Central memory CD8-positive, alpha-beta T cell (primary cell): Measurements from ENCODE around the gene SPIRE1.

Experiments used
- ATAC-seq: fragments of 150-1000 bp; cut with Tn5 transposase; replicated peaks from 2 replicates; pipeline ENCODE4 v1.10.0; 2022; ENCODE audit warnings: mild to moderate bottlenecking, moderate FRiP score, moderate number of reproducible peaks; ENCODE audit not compliant: poor library complexity, severe bottlenecking; ENCODE audit errors: extremely low read depth
- DNase-seq, 2 donors: peaks; one replicate each; pipeline ENCODE4 v3.0.0; 2021; ENCODE audit warnings: low spot score in 2 of 2
- H3K27ac Mint-ChIP-seq: one replicate; pipeline ENCODE4 v1.8.0; 2022; ENCODE audit warnings: low read depth, mild to moderate bottlenecking, moderate library complexity, mixed read lengths
- H3K27me3 Mint-ChIP-seq: one replicate; pipeline ENCODE4 v1.8.0; 2022; ENCODE audit warnings: mixed read lengths
- H3K36me3 Mint-ChIP-seq: one replicate; pipeline ENCODE4 v1.8.0; 2022; ENCODE audit warnings: mild to moderate bottlenecking, moderate library complexity, mixed read lengths; ENCODE audit not compliant: insufficient read depth
- H3K4me1 Mint-ChIP-seq: one replicate; pipeline ENCODE4 v1.8.0; 2022; ENCODE audit warnings: mixed read lengths
- H3K4me3 Mint-ChIP-seq: one replicate; pipeline ENCODE4 v1.8.0; 2022; ENCODE audit warnings: mild to moderate bottlenecking, moderate library complexity, mixed read lengths
- H3K9me3 Mint-ChIP-seq: one replicate; pipeline ENCODE4 v1.8.0; 2022; ENCODE audit warnings: mixed read lengths

Gene SPIRE1

DNA sequence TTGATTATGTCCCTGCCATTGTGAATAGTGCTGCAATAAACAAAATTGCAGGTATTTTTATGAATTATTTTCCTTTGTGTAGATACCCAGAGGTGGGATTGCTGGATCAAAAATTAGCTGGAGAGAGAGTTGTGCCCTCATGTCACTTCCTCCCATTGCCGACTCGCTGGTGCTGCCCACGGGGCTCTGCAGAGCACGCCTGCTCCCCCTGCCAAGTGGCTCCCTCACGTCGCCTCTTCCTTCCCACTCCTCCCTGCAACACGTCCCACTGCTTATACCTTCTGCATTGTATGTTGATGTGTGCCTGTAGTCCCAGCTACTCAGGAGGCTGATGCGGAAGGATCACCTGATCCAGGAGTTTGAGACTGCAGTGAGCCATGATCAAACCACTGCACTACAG lies 222.0 kb downstream of the SPIRE1 start:
- Mint-ChIP-seq H3K27me3 (no peaks in the 10 kb centered on the region), H3K27ac (no peak overlapping the region), H3K4me1 (no peaks in the 10 kb centered on the region), H3K9me3 (no peaks in the 10 kb centered on the region), H3K36me3 (no peaks in the 10 kb centered on the region), H3K4me3 (no peak overlapping the region)
- DNase-seq = no peak
- no peak for ATAC-seq

DNA sequence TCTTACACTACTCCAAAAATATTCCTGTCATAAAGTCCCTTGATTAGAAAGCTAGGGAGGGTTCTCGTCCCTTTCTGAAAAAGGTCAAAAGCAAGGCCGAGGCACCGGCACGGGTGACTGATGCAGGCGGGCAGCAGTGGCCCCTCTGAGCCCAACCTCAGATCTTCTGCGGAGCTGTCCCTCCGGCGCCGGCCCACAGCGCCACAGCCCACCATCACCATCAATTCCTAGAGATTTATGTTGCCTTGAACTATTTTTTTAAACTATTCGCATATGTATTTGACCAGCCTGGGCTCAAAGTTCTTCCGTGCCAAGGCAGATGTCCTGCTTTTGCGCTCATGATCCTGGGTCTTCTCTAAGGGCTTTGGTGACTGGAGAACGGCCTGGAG lies 223.4 kb downstream of the SPIRE1 start:
- H3K9me3 Mint-ChIP-seq = no peaks in the 10 kb centered on the region
- H3K27ac Mint-ChIP-seq = no peak overlapping the region
- H3K4me1 Mint-ChIP-seq = no peaks in the 10 kb centered on the region
- H3K36me3 Mint-ChIP-seq = no peaks in the 10 kb centered on the region
- ATAC-seq (no peak), DNase-seq (no peak)
- no peak overlapping the region for H3K4me3 Mint-ChIP-seq
- H3K27me3 Mint-ChIP-seq = no peaks in the 10 kb centered on the region

DNA sequence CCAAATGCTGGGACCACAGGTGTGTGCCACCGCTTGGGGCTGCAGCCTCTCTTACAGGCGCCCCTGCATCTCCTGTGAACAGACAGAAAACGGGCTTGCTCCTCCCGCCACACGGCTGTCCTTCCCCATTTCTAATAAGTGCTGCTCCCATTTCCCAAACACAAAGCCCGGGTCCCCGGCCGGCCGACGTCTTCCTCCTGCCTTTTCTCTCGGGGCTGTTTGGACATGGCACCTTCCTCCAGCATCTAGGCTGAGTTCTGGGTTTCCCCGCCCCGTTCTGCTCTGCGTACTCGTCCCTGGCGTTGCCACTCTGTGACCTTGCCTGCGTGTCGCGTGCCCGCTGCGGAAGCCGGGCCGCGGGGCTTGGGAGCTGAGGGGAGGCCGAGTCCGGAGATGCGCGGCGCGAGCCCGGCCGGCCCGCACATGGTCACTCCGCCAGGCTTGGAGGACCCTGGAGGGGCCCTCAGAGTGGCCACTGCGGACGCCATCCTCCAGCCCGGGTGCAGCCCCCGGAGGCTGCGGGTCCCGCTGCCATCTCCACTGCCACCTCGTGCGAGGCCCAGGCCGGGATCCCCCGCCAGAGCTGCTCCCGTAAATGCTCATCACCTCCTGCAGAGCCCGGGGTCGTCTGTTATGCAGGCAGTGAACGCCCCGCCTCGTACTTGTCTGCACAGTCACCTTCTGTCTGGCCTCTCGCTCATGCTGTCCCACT lies 223.9 kb downstream of the SPIRE1 start:
- H3K4me3 Mint-ChIP-seq = no peak overlapping the region
- H3K27ac Mint-ChIP-seq = no peak overlapping the region
- no peaks in the 10 kb centered on the region for H3K36me3 Mint-ChIP-seq
- H3K4me1 Mint-ChIP-seq = no peaks in the 10 kb centered on the region
- no peak for ATAC-seq
- no peaks in the 10 kb centered on the region for H3K9me3 Mint-ChIP-seq
- no peaks in the 10 kb centered on the region for H3K27me3 Mint-ChIP-seq
- no peak for DNase-seq

DNA sequence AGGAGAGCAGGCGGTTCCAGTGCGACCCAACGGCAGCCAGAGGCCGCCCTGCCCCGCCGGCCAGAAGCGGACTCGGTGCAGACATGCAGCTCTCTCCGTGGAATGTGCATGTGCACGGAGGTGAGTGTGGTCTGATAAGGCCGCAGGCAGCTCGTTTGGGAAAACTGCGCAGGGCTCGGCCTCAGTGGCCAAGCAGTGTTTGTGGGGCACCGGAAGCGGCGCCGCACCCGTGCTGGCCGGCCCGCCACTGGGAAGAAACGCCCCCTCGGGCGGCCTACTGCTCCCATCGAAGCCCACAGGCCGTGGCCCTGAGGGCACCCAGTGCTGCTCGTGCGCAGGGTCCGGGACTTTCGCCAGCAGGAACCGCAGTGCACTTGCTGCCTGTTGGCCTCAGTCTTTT lies 225.0 kb downstream of the SPIRE1 start:
- no peak overlapping the region for H3K4me3 Mint-ChIP-seq
- no peak for ATAC-seq

DNA sequence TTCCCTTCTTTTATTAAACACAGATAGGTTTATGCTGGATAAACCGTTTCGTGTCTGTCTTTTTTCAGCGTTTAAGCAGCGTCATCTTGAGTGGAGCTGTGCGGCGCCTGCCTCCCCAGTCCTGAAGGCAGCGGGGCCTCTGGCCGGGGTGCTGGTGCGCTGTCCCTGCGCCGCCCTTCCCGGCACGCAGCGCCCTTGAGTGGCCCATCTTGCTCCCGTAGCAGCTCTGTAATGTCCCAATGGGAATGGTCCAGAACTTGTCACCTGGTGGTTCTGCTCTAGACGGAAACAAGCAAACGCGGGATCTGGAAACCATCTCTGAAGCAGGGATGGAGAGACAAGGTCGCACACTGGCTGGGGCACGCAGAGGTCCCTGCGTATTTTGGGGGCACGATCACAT lies 225.7 kb downstream of the SPIRE1 start:
- H3K27ac Mint-ChIP-seq = no peak overlapping the region
- no peaks in the 10 kb centered on the region for H3K9me3 Mint-ChIP-seq
- no peak for ATAC-seq
- no peaks in the 10 kb centered on the region for H3K36me3 Mint-ChIP-seq
- no peaks in the 10 kb centered on the region for H3K27me3 Mint-ChIP-seq
- no peak overlapping the region for H3K4me3 Mint-ChIP-seq
- no peak for DNase-seq
- H3K4me1 Mint-ChIP-seq = no peaks in the 10 kb centered on the region

More for the DNA sequence above, 225.0 kb downstream of the SPIRE1 start:
- H3K27me3 Mint-ChIP-seq = no peaks in the 10 kb centered on the region
- no peaks in the 10 kb centered on the region for H3K4me1 Mint-ChIP-seq
- no peaks in the 10 kb centered on the region for H3K9me3 Mint-ChIP-seq
- H3K36me3 Mint-ChIP-seq = no peaks in the 10 kb centered on the region
- DNase-seq = no peak
- no peak overlapping the region for H3K27ac Mint-ChIP-seq

DNA sequence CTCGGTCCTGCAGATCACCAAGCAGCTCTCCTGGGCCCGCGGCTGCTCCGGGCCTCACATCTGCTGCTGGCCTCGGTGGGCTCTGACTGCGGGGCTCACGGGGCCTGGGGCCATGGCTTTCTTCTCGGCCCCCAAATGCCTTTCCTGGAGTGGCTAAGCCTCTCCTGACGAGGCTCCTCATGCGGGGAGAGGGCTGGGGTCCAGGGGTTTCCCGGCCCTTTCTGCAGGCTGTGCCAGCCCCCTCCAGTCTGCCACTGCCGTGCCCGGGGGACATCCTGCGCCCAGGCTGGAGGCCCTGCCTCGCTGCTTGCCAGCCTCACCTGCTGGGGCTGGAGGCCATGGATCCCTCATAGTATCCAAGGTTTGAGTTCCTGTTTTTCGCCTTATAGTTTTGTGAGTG lies 226.3 kb downstream of the SPIRE1 start:
- H3K27ac Mint-ChIP-seq = no peak overlapping the region
- H3K4me1 Mint-ChIP-seq = no peaks in the 10 kb centered on the region
- no peaks in the 10 kb centered on the region for H3K36me3 Mint-ChIP-seq
- no peak for DNase-seq
- ATAC-seq = no peak
- H3K4me3 Mint-ChIP-seq = no peak overlapping the region
- no peaks in the 10 kb centered on the region for H3K9me3 Mint-ChIP-seq
- H3K27me3 Mint-ChIP-seq = no peaks in the 10 kb centered on the region

DNA sequence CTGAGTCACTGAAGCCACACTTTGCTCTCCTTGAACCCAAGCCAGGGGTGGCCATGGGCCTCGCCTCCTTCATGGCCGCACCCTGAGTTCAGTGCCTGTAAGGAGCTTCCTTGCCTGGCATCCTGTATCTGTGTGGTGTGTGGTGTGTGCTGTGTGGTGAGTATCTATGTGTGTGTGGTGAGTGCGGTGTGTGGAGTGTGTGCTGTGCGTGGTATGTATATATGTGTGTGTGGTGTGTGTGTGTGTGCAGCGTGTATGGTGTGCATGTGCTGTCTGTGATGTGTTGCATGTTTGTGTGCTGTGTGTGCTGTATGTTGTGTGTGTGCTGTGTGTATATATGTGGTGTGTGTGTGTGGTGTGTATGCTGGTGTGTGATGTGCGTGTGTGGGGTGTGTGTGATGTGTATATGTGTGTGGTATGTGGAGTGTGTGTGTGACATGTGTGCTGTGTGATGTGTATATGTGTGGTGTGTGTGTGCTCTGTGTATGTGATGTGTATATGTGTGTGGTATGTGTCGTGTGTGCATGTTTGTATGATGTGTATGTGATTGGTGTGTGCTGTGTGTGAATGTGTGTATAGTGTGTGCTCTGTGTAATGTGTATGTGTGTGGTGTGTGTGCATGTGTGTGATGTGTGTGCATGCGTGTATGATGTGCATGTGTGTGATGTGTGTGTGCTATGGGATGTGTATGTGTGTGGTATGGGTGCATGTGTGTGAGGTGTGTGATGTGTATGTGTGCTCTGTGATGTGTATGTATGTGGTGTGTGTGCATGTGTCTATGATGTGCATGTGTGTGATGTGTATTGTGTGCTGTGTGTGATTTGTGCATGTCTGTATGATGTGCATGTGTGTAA lies 227.5 kb downstream of the SPIRE1 start:
- no peaks in the 10 kb centered on the region for H3K36me3 Mint-ChIP-seq
- no peaks in the 10 kb centered on the region for H3K27me3 Mint-ChIP-seq
- no peak for ATAC-seq
- no peaks in the 10 kb centered on the region for H3K9me3 Mint-ChIP-seq
- H3K27ac Mint-ChIP-seq = no peak overlapping the region
- no peaks in the 10 kb centered on the region for H3K4me1 Mint-ChIP-seq
- no peak overlapping the region for H3K4me3 Mint-ChIP-seq
- no peak for DNase-seq

DNA sequence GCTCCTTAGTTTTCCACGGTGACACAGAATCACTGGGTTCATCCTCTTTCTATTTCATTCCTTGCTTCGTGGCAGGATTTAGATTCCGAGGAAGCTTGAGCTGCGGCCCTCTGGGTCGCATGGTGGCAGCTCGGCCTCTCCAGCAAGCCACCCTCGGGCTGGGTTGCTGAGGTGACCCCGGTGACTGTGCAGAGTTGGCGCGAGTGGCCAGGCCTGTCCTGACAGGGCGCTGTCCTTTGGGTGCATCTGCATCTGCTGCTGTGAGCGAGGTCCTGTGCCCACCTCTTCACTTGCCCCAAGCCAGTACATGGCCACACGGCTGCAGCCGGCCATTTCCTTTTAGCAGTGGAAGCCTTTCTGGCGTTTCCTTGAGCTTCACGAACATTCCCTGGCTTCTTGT lies 228.4 kb downstream of the SPIRE1 start:
- DNase-seq (no peak), ATAC-seq (no peak)
- Mint-ChIP-seq H3K36me3 (no peaks in the 10 kb centered on the region), H3K27ac (no peak overlapping the region), H3K27me3 (no peaks in the 10 kb centered on the region), H3K4me1 (no peaks in the 10 kb centered on the region), H3K4me3 (no peak overlapping the region), H3K9me3 (no peaks in the 10 kb centered on the region)

DNA sequence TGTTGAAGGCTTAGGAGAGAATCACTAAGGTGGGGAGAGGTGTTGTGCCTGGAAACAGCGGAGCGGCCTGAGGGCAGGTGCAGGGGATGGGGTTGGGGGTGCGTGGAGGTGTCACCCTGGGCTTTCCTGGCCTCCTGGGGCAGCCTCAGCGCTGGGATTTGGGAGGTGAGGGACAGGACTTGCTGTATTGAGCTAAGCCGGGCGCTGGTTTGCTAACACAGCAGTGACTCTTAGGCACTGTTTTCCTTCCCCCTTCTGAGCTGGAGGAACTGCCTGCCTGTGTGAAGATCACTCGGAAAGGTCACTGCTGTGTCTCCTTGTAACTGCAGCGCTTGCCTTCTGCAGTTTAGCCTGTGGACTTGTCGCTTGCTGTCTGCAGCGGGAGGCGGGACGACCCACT lies 229.0 kb downstream of the SPIRE1 start:
- DNase-seq = no peak
- no peaks in the 10 kb centered on the region for H3K27me3 Mint-ChIP-seq
- ATAC-seq = no peak
- H3K36me3 Mint-ChIP-seq = no peaks in the 10 kb centered on the region
- no peaks in the 10 kb centered on the region for H3K4me1 Mint-ChIP-seq
- no peak overlapping the region for H3K27ac Mint-ChIP-seq
- H3K4me3 Mint-ChIP-seq = no peak overlapping the region
- no peaks in the 10 kb centered on the region for H3K9me3 Mint-ChIP-seq

DNA sequence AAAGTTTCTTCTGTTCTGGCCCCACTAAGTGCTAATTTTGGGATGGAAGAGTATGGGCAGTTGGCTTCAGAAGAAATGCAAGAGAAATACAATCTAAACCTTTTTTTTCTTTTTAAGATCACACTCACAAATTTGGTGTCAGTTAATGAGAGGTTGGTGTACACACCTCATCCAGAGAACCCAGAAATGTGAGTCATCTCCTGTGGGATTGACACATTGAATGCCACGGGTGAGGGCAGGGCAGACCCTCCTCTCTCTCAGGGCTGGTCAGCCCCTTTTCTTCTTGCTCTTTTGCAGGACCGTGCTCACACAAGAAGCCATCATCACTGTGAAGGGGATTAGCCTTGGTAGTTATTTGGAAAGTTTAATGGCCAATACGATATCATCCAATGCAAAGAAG lies 231.0 kb downstream of the SPIRE1 start:
- no peak overlapping the region for H3K27ac Mint-ChIP-seq
- no peaks in the 10 kb centered on the region for H3K27me3 Mint-ChIP-seq
- no peak for DNase-seq
- no peaks in the 10 kb centered on the region for H3K9me3 Mint-ChIP-seq
- no peak for ATAC-seq
- H3K36me3 Mint-ChIP-seq = peaks cover 2% of the 10 kb centered on the region
- H3K4me1 Mint-ChIP-seq = no peaks in the 10 kb centered on the region
- H3K4me3 Mint-ChIP-seq = no peak overlapping the region

DNA sequence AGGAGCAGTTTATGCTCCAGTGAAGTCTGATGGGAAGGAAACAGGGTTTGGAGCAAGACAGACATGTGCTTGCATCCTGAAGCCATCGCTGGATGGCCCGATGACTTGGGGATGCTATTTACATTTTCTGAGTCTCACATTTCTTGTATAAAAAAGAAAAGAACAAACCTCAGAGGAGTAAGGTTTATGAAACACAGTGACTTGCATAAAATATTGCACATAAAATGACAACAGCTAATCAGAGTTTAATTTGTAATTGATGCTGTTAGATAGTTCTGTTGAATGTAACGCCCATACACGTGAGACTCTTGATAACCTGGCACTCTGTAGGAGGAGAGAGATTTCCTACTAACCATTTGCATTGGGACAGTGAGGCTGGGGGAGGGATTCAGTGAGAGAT lies 233.7 kb downstream of the SPIRE1 start:
- H3K36me3 Mint-ChIP-seq = peaks cover 2% of the 10 kb centered on the region
- peaks cover 13% of the 10 kb centered on the region for H3K4me1 Mint-ChIP-seq
- H3K4me3 Mint-ChIP-seq = no peak overlapping the region
- no peak overlapping the region for H3K27ac Mint-ChIP-seq
- no peaks in the 10 kb centered on the region for H3K27me3 Mint-ChIP-seq
- H3K9me3 Mint-ChIP-seq = no peaks in the 10 kb centered on the region
- no peak for ATAC-seq
- no peak for DNase-seq

DNA sequence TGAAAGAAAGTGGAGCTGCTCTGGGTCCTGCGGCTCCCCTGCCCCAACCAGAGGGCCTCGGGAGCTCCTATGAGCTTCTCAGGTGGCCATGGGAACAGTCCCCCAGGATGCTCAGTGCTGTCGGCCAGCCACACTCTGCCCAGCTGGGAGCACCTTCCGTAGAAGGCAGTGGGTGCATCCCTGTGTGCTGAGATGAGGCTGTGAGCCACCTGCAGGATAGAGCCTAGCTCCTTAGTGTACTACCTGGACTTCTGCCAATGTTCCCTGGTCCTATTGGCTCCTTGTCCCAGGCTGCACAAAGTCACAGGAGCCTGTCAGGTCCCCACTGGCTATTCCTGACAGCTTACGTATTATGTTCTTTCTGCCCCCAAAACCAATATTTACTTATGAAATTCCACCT lies 234.1 kb downstream of the SPIRE1 start:
- Mint-ChIP-seq H3K36me3 (peaks cover 2% of the 10 kb centered on the region), H3K27ac (no peak overlapping the region), H3K4me1 (peaks cover 13% of the 10 kb centered on the region), H3K27me3 (no peaks in the 10 kb centered on the region), H3K4me3 (no peak overlapping the region), H3K9me3 (no peaks in the 10 kb centered on the region)
- ATAC-seq (no peak), DNase-seq (no peak)

DNA sequence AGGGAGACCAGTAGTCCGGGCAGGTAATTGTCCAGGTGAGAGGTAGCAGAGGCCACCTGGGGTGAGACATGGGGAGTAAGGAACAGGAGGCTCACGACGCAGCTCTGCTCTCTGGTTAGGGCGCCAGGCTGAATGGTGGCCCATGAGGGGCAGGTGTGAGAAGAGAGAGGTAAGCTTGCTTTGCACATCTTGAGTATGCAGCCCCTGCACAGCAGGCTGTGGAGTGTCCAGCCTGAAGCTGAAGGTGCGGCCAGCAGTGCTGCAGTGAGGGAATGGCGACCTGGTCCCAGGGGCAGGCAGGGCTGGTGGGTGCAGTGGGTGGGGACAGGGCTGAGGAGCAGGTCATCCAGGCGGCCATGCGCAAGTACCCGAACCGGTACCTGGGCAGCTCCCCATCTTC lies 234.5 kb downstream of the SPIRE1 start:
- Mint-ChIP-seq H3K27me3 (no peaks in the 10 kb centered on the region), H3K9me3 (no peaks in the 10 kb centered on the region), H3K27ac (no peak overlapping the region), H3K36me3 (peaks cover 2% of the 10 kb centered on the region), H3K4me3 (no peak overlapping the region), H3K4me1 (peaks cover 13% of the 10 kb centered on the region)
- DNase-seq (no peak), ATAC-seq (no peak)
